ENCODE measurements around the gene CCDC57. TPM values are rescaled to one million over a fixed set of nuclear protein-coding genes. Genes with fewer than 3 reads are reported as not detected.

Gene CCDC57
- total RNA-seq, 2 experiments from 2014 or later = 129 to 135 TPM

- no peaks in the 10 kb centered on the region for H3K4me1 ChIP-seq (ENCODE audit: insufficient read depth, low read length)
- DNase-seq (no peak), ATAC-seq (ENCODE audit: poor library complexity) (no peak)
- H3K27ac ChIP-seq (ENCODE audit: low read depth in 1 of 2, low read length in 2 of 2) = no peak overlapping the region
- intact Hi-C loops (cut with DNase I, micrococcal nuclease) = no loop called here
- no peaks in the 10 kb centered on the region for H3K27me3 ChIP-seq (ENCODE audit: control insufficient read depth in 1 of 2, insufficient read depth in 2 of 2, low read length in 2 of 2)
- CTCF ChIA-PET = no interaction called here
- H3K9me3 ChIP-seq (ENCODE audit: control insufficient read depth in 1 of 2, insufficient read depth in 1 of 2, low read length in 2 of 2) = no peaks in the 10 kb centered on the region
- no peak overlapping the region for H3K4me3 ChIP-seq (ENCODE audit: low read length)
- TF ChIP-seq CTCF (IDR thresholded peaks at IDR 0.05) = no peak
- Mint-ChIP-seq H3K27ac (no peak overlapping the region), H3K9me3 (no peaks in the 10 kb centered on the region), H3K4me3 (no peak overlapping the region), H3K36me3 (ENCODE audit: low read depth) (peaks cover 14% of the 10 kb centered on the region), H3K4me1 (ENCODE audit: low read depth) (peaks cover 11% of the 10 kb centered on the region), H3K27me3 (no peaks in the 10 kb centered on the region)
- peaks cover 4% of the 10 kb centered on the region for H3K36me3 ChIP-seq (ENCODE audit: insufficient read depth, low read length)
- POLR2A ChIA-PET = no interaction called here
Measured at GRCh38 chr17:82113941-82114340, 98.7 kb downstream of the CCDC57 start.

- H3K36me3 Mint-ChIP-seq (ENCODE audit: low read depth) = peaks cover 16% of the 10 kb centered on the region
- Histone ChIP-seq H3K4me1 (ENCODE audit: insufficient read depth, low read length) (no peaks in the 10 kb centered on the region), H3K4me3 (ENCODE audit: low read length) (no peak overlapping the region), H3K9me3 (ENCODE audit: control insufficient read depth in 1 of 2, insufficient read depth in 1 of 2, low read length in 2 of 2) (no peaks in the 10 kb centered on the region), H3K27me3 (ENCODE audit: control insufficient read depth in 1 of 2, insufficient read depth in 2 of 2, low read length in 2 of 2) (no peaks in the 10 kb centered on the region), H3K36me3 (ENCODE audit: insufficient read depth, low read length) (peaks cover 4% of the 10 kb centered on the region), H3K27ac (ENCODE audit: low read depth in 1 of 2, low read length in 2 of 2) (no peak overlapping the region)
- ChIA-PET CTCF (no interaction called here), POLR2A (interaction anchor here (1.5 kb wide), 1 partner anchor 8 kb away, joined by 4 read pairs; no protein-coding TSS in a partner anchor)
- DNase-seq (no peak), ATAC-seq (ENCODE audit: poor library complexity) (no peak)
- no peak for TF ChIP-seq CTCF (IDR thresholded peaks at IDR 0.05)
- H3K4me3 Mint-ChIP-seq = no peak overlapping the region
- H3K27me3 Mint-ChIP-seq = no peaks in the 10 kb centered on the region
- H3K4me1 Mint-ChIP-seq (ENCODE audit: low read depth) = peaks cover 13% of the 10 kb centered on the region
- intact Hi-C loops (cut with DNase I, micrococcal nuclease) = no loop called here
- H3K27ac Mint-ChIP-seq = no peak overlapping the region
- H3K9me3 Mint-ChIP-seq = no peaks in the 10 kb centered on the region
Measured at GRCh38 chr17:82113422-82113821, 99.2 kb downstream of the CCDC57 start.

- Histone ChIP-seq H3K4me1 (ENCODE audit: insufficient read depth, low read length) (peaks cover 4% of the 10 kb centered on the region), H3K4me3 (ENCODE audit: low read length) (no peak overlapping the region), H3K36me3 (ENCODE audit: insufficient read depth, low read length) (peaks cover 4% of the 10 kb centered on the region), H3K27me3 (ENCODE audit: control insufficient read depth in 1 of 2, insufficient read depth in 2 of 2, low read length in 2 of 2) (no peaks in the 10 kb centered on the region), H3K27ac (ENCODE audit: low read depth in 1 of 2, low read length in 2 of 2) (no peak overlapping the region), H3K9me3 (ENCODE audit: control insufficient read depth in 1 of 2, insufficient read depth in 1 of 2, low read length in 2 of 2) (no peaks in the 10 kb centered on the region)
- POLR2A ChIA-PET = interaction anchor here (0.9 to 1.5 kb wide), 2 partner anchors 9 to 14 kb away, joined by 3 to 4 read pairs; no protein-coding TSS in a partner anchor
- intact Hi-C loops (cut with DNase I, micrococcal nuclease) = no loop called here
- ATAC-seq (ENCODE audit: poor library complexity) = no peak
- Mint-ChIP-seq H3K27ac (no peak overlapping the region), H3K9me3 (no peaks in the 10 kb centered on the region), H3K4me1 (ENCODE audit: low read depth) (peaks cover 9% of the 10 kb centered on the region), H3K4me3 (no peak overlapping the region), H3K36me3 (ENCODE audit: low read depth) (peaks cover 16% of the 10 kb centered on the region), H3K27me3 (no peaks in the 10 kb centered on the region)
- CTCF ChIA-PET = no interaction called here
- TF ChIP-seq CTCF (IDR thresholded peaks at IDR 0.05) = no peak
- DNase-seq = no peak
Measured at GRCh38 chr17:82112914-82113311, 99.7 kb downstream of the CCDC57 start.

Measured in CD4-positive, alpha-beta T cell (primary cell).